DND-41 (cell line): Measurements from ENCODE around the gene MGAT5B.

Experiments used
- CTCF ChIP-seq: IDR thresholded peaks from 2 replicates; pipeline ENCODE4 v1.5.1; 2012; ENCODE audit warnings: borderline replicate concordance, low read length, moderate library complexity, mild to moderate bottlenecking; ENCODE audit not compliant: poor library complexity, severe bottlenecking; ENCODE audit errors: extremely low read depth
- EZH2 ChIP-seq: IDR thresholded peaks from 3 replicates; pipeline ENCODE4 v1.6.1; 2012; ENCODE audit warnings: borderline replicate concordance, low read depth, mild to moderate bottlenecking, moderate library complexity, low read length, inconsistent platforms; ENCODE audit not compliant: severe bottlenecking

GRCh38 chr17:76926237-76926866 is 58.1 kb downstream of the MGAT5B start:
- TF ChIP-seq CTCF (no peak), EZH2 (no peak)
